ENCODE measurements around the gene WDSUB1.

Gene WDSUB1

GRCh38 chr2:159226059-159226461, 60.4 kb downstream of the WDSUB1 start:
- peaks cover 37 to 49% of the 10 kb centered on the region in 2 donors for H3K4me1 Mint-ChIP-seq (ENCODE audit: low read depth in 2 of 2)

GRCh38 chr2:159225025-159226016, 61.2 kb downstream of the WDSUB1 start:
- peak overlapping the region; percentile 60 to 81 for H3K27ac Mint-ChIP-seq
- H3K9me3 Mint-ChIP-seq: no peaks in the 10 kb centered on the region
- DNase-seq (no peak), ATAC-seq (replicated peaks) (no peak)
- peaks cover 6% of the 10 kb centered on the region for H3K36me3 Mint-ChIP-seq (ENCODE audit: insufficient read depth)
- peaks cover 37 to 49% of the 10 kb centered on the region in 2 donors for H3K4me1 Mint-ChIP-seq (ENCODE audit: low read depth in 2 of 2)
- no peaks in the 10 kb centered on the region for H3K27me3 Mint-ChIP-seq
- H3K4me3 Mint-ChIP-seq: peak overlapping the region; percentile 53 to 62

More at GRCh38 chr2:159226059-159226461, 60.4 kb downstream of the WDSUB1 start:
- H3K27ac Mint-ChIP-seq: peak overlapping the region; percentile 60 to 81
- peak; percentile 16 to 31 (median 29) for DNase-seq
- peak overlapping the region; percentile 51 to 53 for H3K4me3 Mint-ChIP-seq
- H3K36me3 Mint-ChIP-seq (ENCODE audit: insufficient read depth): peaks cover 6% of the 10 kb centered on the region
- H3K27me3 Mint-ChIP-seq: no peaks in the 10 kb centered on the region
- H3K9me3 Mint-ChIP-seq: no peaks in the 10 kb centered on the region
- ATAC-seq (replicated peaks): peak; percentile 86

- no peaks in the 10 kb centered on the region for H3K9me3 Mint-ChIP-seq
- DNase-seq: no peak
- ATAC-seq (replicated peaks): no peak
- peaks cover 6% of the 10 kb centered on the region for H3K36me3 Mint-ChIP-seq (ENCODE audit: insufficient read depth)
- H3K27ac Mint-ChIP-seq: peak overlapping the region in 1 of 2 donors; percentile 87
- no peaks in the 10 kb centered on the region for H3K27me3 Mint-ChIP-seq
- H3K4me1 Mint-ChIP-seq (ENCODE audit: low read depth in 2 of 2): peaks cover 37 to 49% of the 10 kb centered on the region in 2 donors
- peak overlapping the region; percentile 6 to 62 for H3K4me3 Mint-ChIP-seq
Observed at GRCh38 chr2:159224061-159224813, 62.3 kb downstream of the WDSUB1 start.

GRCh38 chr2:159219394-159219998, 67.0 kb downstream of the WDSUB1 start:
- Mint-ChIP-seq H3K27me3 (peaks cover 4 to 9% of the 10 kb centered on the region in 2 donors), H3K9me3 (no peaks in the 10 kb centered on the region), H3K36me3 (ENCODE audit: insufficient read depth) (peaks cover 2% of the 10 kb centered on the region), H3K27ac (no peak overlapping the region), H3K4me1 (ENCODE audit: low read depth in 2 of 2) (peaks cover 5 to 15% of the 10 kb centered on the region in 2 donors), H3K4me3 (no peak overlapping the region)
- DNase-seq (no peak), ATAC-seq (replicated peaks) (no peak)

- Mint-ChIP-seq H3K36me3 (ENCODE audit: insufficient read depth) (no peaks in the 10 kb centered on the region), H3K27me3 (peaks cover 4 to 9% of the 10 kb centered on the region in 2 donors), H3K9me3 (no peaks in the 10 kb centered on the region), H3K4me3 (no peak overlapping the region), H3K27ac (no peak overlapping the region), H3K4me1 (ENCODE audit: low read depth in 2 of 2) (peaks cover 0 to 4% of the 10 kb centered on the region in 2 donors)
- DNase-seq (no peak), ATAC-seq (replicated peaks) (no peak)
Observed at GRCh38 chr2:159218389-159218788, 68.1 kb downstream of the WDSUB1 start.

GRCh38 chr2:159217676-159218075, 68.8 kb downstream of the WDSUB1 start:
- H3K4me1 Mint-ChIP-seq (ENCODE audit: low read depth in 2 of 2): peaks cover 0 to 4% of the 10 kb centered on the region in 2 donors
- H3K27me3 Mint-ChIP-seq: peaks cover 4 to 9% of the 10 kb centered on the region in 2 donors
- H3K9me3 Mint-ChIP-seq: no peaks in the 10 kb centered on the region
- DNase-seq: no peak
- ATAC-seq (replicated peaks): no peak
- no peak overlapping the region for H3K4me3 Mint-ChIP-seq
- peak overlapping the region in 1 of 2 donors; percentile 17 for H3K27ac Mint-ChIP-seq
- no peaks in the 10 kb centered on the region for H3K36me3 Mint-ChIP-seq (ENCODE audit: insufficient read depth)

- no peaks in the 10 kb centered on the region for H3K9me3 Mint-ChIP-seq
- H3K4me3 Mint-ChIP-seq: no peak overlapping the region
- no peak for ATAC-seq (replicated peaks)
- no peak for DNase-seq
- H3K36me3 Mint-ChIP-seq (ENCODE audit: insufficient read depth): no peaks in the 10 kb centered on the region
- H3K27ac Mint-ChIP-seq: peak overlapping the region in 1 of 2 donors; percentile 49
- peaks cover 10 to 17% of the 10 kb centered on the region in 2 donors for H3K4me1 Mint-ChIP-seq (ENCODE audit: low read depth in 2 of 2)
- H3K27me3 Mint-ChIP-seq: peaks cover 4 to 9% of the 10 kb centered on the region in 2 donors
Observed at GRCh38 chr2:159215116-159215515, 71.4 kb downstream of the WDSUB1 start.

GRCh38 chr2:159214325-159214865, 72.1 kb downstream of the WDSUB1 start:
- DNase-seq: no peak
- no peak for ATAC-seq (replicated peaks)
- Mint-ChIP-seq H3K4me3 (no peak overlapping the region), H3K27me3 (peaks cover 4 to 9% of the 10 kb centered on the region in 2 donors), H3K36me3 (ENCODE audit: insufficient read depth) (no peaks in the 10 kb centered on the region), H3K9me3 (no peaks in the 10 kb centered on the region), H3K4me1 (ENCODE audit: low read depth in 2 of 2) (peaks cover 18 to 25% of the 10 kb centered on the region in 2 donors), H3K27ac (peak overlapping the region in 1 of 2 donors; percentile 49)

GRCh38 chr2:159213296-159213695, 73.2 kb downstream of the WDSUB1 start:
- peaks cover 22 to 27% of the 10 kb centered on the region in 2 donors for H3K4me1 Mint-ChIP-seq (ENCODE audit: low read depth in 2 of 2)
- ATAC-seq (replicated peaks) (no peak), DNase-seq (no peak)
- no peak overlapping the region for H3K4me3 Mint-ChIP-seq
- H3K27me3 Mint-ChIP-seq: peaks cover 4 to 5% of the 10 kb centered on the region in 2 donors
- no peak overlapping the region for H3K27ac Mint-ChIP-seq
- H3K36me3 Mint-ChIP-seq (ENCODE audit: insufficient read depth): no peaks in the 10 kb centered on the region
- H3K9me3 Mint-ChIP-seq: no peaks in the 10 kb centered on the region

GRCh38 chr2:159211447-159212396, 74.8 kb downstream of the WDSUB1 start:
- peak overlapping the region in 1 of 2 donors; percentile 20 for H3K4me3 Mint-ChIP-seq
- ATAC-seq (replicated peaks): no peak
- no peaks in the 10 kb centered on the region for H3K9me3 Mint-ChIP-seq
- no peaks in the 10 kb centered on the region for H3K27me3 Mint-ChIP-seq
- no peak for DNase-seq
- H3K27ac Mint-ChIP-seq: peak overlapping the region; percentile 21 to 63
- peaks cover 22 to 26% of the 10 kb centered on the region in 2 donors for H3K4me1 Mint-ChIP-seq (ENCODE audit: low read depth in 2 of 2)
- no peaks in the 10 kb centered on the region for H3K36me3 Mint-ChIP-seq (ENCODE audit: insufficient read depth)

- no peaks in the 10 kb centered on the region for H3K36me3 Mint-ChIP-seq (ENCODE audit: insufficient read depth)
- DNase-seq (peak; percentile 46 to 52 (median 47)), ATAC-seq (replicated peaks) (peak; percentile 100)
- H3K27me3 Mint-ChIP-seq: no peaks in the 10 kb centered on the region
- H3K9me3 Mint-ChIP-seq: no peaks in the 10 kb centered on the region
- peak overlapping the region; percentile 78 to 79 for H3K4me3 Mint-ChIP-seq
- H3K4me1 Mint-ChIP-seq (ENCODE audit: low read depth in 2 of 2): peaks cover 22% of the 10 kb centered on the region in 2 donors
- H3K27ac Mint-ChIP-seq: peak overlapping the region; percentile 91 to 92
Observed at GRCh38 chr2:159209341-159210306, 76.9 kb downstream of the WDSUB1 start.
